Measurements from ENCODE around the gene PPP1R16B.
A peak's percentile ranks its signal among the peaks of the same experiment; 100 is the strongest.

Gene PPP1R16B

DNA sequence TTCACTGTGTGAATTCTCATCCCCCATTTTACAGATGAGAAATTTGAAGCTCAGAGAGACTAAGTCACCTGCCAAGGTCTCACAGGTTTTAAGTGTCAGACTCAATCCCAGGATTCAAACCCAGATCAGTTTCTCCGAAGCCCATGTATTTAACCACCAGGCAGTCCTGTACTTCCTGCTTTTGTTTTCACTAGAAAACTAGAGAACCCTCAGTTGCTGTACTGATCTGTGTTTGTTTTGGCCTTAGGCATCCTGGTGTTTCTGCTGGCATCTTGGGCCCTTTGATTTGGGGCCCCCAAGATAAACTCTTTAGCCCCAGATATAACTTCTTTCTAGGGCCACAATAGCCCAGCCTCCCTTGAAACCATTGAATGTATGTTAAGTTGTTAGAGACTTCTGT is 36.5 kb downstream of the PPP1R16B start (continued):
- TF ChIP-seq, protein P1, sequence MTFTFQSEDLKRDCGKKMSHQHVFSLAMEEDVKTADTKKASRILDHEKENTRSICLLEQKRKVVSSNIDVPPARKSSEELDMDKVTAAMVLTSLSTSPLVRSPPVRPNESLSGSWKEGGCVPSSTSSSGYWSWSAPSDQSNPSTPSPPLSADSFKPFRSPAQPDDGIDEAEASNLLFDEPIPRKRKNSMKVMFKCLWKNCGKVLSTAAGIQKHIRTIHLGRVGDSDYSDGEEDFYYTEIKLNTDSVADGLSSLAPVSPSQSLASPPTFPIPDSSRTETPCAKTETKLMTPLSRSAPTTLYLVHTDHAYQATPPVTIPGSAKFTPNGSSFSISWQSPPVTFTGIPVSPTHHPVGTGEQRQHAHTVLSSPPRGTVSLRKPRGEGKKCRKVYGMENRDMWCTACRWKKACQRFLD (tag by site-specific recombination; IDR thresholded peaks at IDR 0.05) = no peak
- TF ChIP-seq ZNF530 (tag by site-specific recombination; IDR thresholded peaks at IDR 0.05; ENCODE audit: low read depth) = no peak
- TF ChIP-seq, protein P2, sequence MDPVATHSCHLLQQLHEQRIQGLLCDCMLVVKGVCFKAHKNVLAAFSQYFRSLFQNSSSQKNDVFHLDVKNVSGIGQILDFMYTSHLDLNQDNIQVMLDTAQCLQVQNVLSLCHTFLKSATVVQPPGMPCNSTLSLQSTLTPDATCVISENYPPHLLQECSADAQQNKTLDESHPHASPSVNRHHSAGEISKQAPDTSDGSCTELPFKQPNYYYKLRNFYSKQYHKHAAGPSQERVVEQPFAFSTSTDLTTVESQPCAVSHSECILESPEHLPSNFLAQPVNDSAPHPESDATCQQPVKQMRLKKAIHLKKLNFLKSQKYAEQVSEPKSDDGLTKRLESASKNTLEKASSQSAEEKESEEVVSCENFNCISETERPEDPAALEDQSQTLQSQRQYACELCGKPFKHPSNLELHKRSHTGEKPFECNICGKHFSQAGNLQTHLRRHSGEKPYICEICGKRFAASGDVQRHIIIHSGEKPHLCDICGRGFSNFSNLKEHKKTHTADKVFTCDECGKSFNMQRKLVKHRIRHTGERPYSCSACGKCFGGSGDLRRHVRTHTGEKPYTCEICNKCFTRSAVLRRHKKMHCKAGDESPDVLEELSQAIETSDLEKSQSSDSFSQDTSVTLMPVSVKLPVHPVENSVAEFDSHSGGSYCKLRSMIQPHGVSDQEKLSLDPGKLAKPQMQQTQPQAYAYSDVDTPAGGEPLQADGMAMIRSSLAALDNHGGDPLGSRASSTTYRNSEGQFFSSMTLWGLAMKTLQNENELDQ (tag by site-specific recombination; IDR thresholded peaks at IDR 0.05; ENCODE audit: low read depth) = no peak
- no peak for TF ChIP-seq ZNF416 (tag by site-specific recombination; IDR thresholded peaks at IDR 0.05)
- TF ChIP-seq, protein P3, sequence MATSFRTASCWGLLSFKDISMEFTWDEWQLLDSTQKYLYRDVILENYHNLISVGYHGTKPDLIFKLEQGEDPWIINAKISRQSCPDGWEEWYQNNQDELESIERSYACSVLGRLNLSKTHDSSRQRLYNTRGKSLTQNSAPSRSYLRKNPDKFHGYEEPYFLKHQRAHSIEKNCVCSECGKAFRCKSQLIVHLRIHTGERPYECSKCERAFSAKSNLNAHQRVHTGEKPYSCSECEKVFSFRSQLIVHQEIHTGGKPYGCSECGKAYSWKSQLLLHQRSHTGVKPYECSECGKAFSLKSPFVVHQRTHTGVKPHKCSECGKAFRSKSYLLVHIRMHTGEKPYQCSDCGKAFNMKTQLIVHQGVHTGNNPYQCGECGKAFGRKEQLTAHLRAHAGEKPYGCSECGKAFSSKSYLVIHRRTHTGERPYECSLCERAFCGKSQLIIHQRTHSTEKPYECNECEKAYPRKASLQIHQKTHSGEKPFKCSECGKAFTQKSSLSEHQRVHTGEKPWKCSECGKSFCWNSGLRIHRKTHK (tag by site-specific recombination; IDR thresholded peaks at IDR 0.05) = no peak
- no peak for TF ChIP-seq ZNF776 (tag by site-specific recombination; IDR thresholded peaks at IDR 0.05; ENCODE audit: borderline replicate concordance)
- no peak for TF ChIP-seq ZBTB7A (tag by site-specific recombination; IDR thresholded peaks at IDR 0.05; ENCODE audit: low read depth)
- no peak for TF ChIP-seq ZEB2 (tag by site-specific recombination; IDR thresholded peaks at IDR 0.05)
- no peak for TF ChIP-seq ZNF777 (tag by site-specific recombination; IDR thresholded peaks at IDR 0.05; ENCODE audit: borderline replicate concordance)
- TF ChIP-seq ZNF830 (tag by site-specific recombination; IDR thresholded peaks at IDR 0.05; ENCODE audit: low read depth) = no peak

DNA sequence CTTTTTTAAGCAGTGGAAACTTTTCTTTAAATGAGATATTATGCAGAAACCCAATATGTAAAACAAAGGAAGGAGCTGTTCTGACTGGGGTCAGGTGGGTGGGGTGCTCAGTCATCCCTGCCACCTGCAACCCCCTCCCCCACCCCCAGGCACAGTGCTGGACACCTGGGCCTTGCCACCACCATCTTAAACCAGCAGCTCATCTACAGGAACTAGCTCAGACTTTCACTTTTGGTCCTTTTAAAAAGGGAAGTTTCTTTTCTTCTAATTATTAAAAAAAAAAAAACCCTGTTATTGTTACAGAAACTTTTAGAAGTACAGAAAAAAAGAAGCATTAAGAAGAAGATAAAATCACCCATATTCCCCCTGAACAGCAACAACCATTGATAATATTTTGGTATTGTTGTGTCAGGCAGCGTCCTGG is 37.1 kb downstream of the PPP1R16B start:
- no peak overlapping the region for H3K27ac ChIP-seq (ENCODE audit: extremely low read depth, low read depth, low read length)
- TF ChIP-seq ZNF555 (tag by site-specific recombination; conservative IDR thresholded peaks at IDR 0.05) = no peak
- TF ChIP-seq ZNF132 (tag by site-specific recombination; IDR thresholded peaks at IDR 0.05; ENCODE audit: borderline replicate concordance) = no peak
- TF ChIP-seq ZNF664 (tag by site-specific recombination; IDR thresholded peaks at IDR 0.05) = peak; percentile 59
- TF ChIP-seq KLF8 (tag by site-specific recombination; IDR thresholded peaks at IDR 0.05) = no peak
- TF ChIP-seq ZIC2 (tag by site-specific recombination; IDR thresholded peaks at IDR 0.05) = no peak
- no peak for TF ChIP-seq HOXA7 (CRISPR knock-in tag; IDR thresholded peaks at IDR 0.05; ENCODE audit: borderline replicate concordance)
- TF ChIP-seq, protein P4, sequence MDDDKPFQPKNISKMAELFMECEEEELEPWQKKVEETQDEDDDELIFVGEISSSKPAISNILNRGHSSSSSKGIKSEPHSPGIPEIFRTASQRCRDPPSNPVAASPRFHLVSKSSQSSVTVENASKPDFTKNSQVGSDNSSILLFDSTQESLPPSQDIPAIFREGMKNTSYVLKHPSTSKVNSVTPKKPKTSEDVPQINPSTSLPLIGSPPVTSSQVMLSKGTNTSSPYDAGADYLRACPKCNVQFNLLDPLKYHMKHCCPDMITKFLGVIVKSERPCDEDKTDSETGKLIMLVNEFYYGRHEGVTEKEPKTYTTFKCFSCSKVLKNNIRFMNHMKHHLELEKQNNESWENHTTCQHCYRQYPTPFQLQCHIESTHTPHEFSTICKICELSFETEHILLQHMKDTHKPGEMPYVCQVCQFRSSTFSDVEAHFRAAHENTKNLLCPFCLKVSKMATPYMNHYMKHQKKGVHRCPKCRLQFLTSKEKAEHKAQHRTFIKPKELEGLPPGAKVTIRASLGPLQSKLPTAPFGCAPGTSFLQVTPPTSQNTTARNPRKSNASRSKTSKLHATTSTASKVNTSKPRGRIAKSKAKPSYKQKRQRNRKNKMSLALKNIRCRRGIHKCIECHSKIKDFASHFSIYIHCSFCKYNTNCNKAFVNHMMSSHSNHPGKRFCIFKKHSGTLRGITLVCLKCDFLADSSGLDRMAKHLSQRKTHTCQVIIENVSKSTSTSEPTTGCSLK (tag by site-specific recombination; IDR thresholded peaks at IDR 0.05) = no peak
- ChIA-PET CTCF (no interaction called here), POLR2A (no interaction called here)
- no peaks in the 10 kb centered on the region for H3K36me3 ChIP-seq (ENCODE audit: control insufficient read depth in 2 of 2, insufficient read depth in 1 of 2, low read length in 2 of 2)
- H3K4me1 ChIP-seq (ENCODE audit: control insufficient read depth, insufficient read depth, low read length) = no peaks in the 10 kb centered on the region
- H3K4me3 ChIP-seq (ENCODE audit: low read depth, low read length) = no peak overlapping the region
- no peaks in the 10 kb centered on the region for H3K9me3 ChIP-seq (ENCODE audit: control insufficient read depth, insufficient read depth, low read depth, low read length)

DNA sequence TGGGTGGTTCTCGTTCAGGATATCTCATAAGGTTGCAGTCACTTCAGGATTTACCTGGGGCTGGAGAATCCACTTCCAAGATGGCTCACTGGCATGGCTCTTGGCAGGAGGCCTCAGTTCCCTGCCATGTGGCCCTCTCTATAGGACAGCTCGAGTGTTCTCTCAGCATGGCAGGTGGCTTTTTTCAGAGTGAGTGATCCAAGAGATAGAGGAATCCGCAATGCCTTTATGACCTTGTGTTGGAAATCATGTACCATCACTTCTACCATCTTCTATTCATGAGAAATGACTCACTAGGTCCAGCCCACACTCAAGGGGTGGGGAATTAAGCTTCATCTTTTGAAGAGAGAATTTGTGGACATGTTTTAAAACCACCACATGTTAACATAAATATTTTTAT is 37.8 kb downstream of the PPP1R16B start:
- ChIA-PET POLR2A (no interaction called here), CTCF (no interaction called here)
- no peaks in the 10 kb centered on the region for H3K9me3 ChIP-seq (ENCODE audit: control insufficient read depth, insufficient read depth, low read depth, low read length)
- H3K27ac ChIP-seq (ENCODE audit: extremely low read depth, low read depth, low read length) = no peak overlapping the region
- no peaks in the 10 kb centered on the region for H3K4me1 ChIP-seq (ENCODE audit: control insufficient read depth, insufficient read depth, low read length)
- H3K4me3 ChIP-seq (ENCODE audit: low read depth, low read length) = no peak overlapping the region
- no peaks in the 10 kb centered on the region for H3K36me3 ChIP-seq (ENCODE audit: control insufficient read depth in 2 of 2, insufficient read depth in 1 of 2, low read length in 2 of 2)
- no peak for TF ChIP-seq PRDM1 (tag by site-specific recombination; IDR thresholded peaks at IDR 0.05)
- no peak for TF ChIP-seq ZNF174 (tag by site-specific recombination; IDR thresholded peaks at IDR 0.05)
- TF ChIP-seq, protein P5, sequence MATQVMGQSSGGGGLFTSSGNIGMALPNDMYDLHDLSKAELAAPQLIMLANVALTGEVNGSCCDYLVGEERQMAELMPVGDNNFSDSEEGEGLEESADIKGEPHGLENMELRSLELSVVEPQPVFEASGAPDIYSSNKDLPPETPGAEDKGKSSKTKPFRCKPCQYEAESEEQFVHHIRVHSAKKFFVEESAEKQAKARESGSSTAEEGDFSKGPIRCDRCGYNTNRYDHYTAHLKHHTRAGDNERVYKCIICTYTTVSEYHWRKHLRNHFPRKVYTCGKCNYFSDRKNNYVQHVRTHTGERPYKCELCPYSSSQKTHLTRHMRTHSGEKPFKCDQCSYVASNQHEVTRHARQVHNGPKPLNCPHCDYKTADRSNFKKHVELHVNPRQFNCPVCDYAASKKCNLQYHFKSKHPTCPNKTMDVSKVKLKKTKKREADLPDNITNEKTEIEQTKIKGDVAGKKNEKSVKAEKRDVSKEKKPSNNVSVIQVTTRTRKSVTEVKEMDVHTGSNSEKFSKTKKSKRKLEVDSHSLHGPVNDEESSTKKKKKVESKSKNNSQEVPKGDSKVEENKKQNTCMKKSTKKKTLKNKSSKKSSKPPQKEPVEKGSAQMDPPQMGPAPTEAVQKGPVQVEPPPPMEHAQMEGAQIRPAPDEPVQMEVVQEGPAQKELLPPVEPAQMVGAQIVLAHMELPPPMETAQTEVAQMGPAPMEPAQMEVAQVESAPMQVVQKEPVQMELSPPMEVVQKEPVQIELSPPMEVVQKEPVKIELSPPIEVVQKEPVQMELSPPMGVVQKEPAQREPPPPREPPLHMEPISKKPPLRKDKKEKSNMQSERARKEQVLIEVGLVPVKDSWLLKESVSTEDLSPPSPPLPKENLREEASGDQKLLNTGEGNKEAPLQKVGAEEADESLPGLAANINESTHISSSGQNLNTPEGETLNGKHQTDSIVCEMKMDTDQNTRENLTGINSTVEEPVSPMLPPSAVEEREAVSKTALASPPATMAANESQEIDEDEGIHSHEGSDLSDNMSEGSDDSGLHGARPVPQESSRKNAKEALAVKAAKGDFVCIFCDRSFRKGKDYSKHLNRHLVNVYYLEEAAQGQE (tag by site-specific recombination; IDR thresholded peaks at IDR 0.05) = no peak
- no peak for TF ChIP-seq ZBTB8A (tag by site-specific recombination; IDR thresholded peaks at IDR 0.05)
- TF ChIP-seq ZNF350 (tag by site-specific recombination; IDR thresholded peaks at IDR 0.05) = no peak
- no peak for TF ChIP-seq ZSCAN30 (tag by site-specific recombination; IDR thresholded peaks at IDR 0.05)
